Naive thymus-derived CD4-positive, alpha-beta T cell (primary cell): Measurements from ENCODE around the gene DLL3. TPM values are rescaled to one million over a fixed set of nuclear protein-coding genes. Genes with fewer than 3 reads are reported as not detected.
A peak's percentile ranks its signal among the peaks of the same experiment; 100 is the strongest.

ENCODE experiments used
- ATAC-seq: fragments of 150-1000 bp; cut with Tn5 transposase; 2 replicates; pipeline ENCODE4 v1.10.0; 2021; ENCODE audit warnings: mild to moderate bottlenecking, moderate library complexity
- CTCF ChIA-PET: fragments of 350-600 bp; sonication (Branson Sonifier 250); formaldehyde crosslinking; loops from one replicate; lab custom pipeline; 2021; ENCODE audit warnings: antibody characterized with exemption; lab: Charles Lee
- POLR2A ChIA-PET: fragments of 350-600 bp; sonication (Branson Sonifier 250); formaldehyde crosslinking; loops from one replicate; lab custom pipeline; 2021; ENCODE audit warnings: antibody characterized with exemption, inconsistent platforms; lab: Charles Lee
- DNase-seq, 9 donors: peaks; one replicate each; pipeline versions ENCODE4 v3.0.0 to v3.0.0-alpha.2; 2020 to 2022; ENCODE audit warnings: mixed read lengths in 1 of 9
- H3K27ac ChIP-seq: one replicate; pipeline ENCODE4 v1.7.0; 2013; ENCODE audit warnings: mild to moderate bottlenecking, low read depth, low read length, moderate library complexity
- H3K27me3 ChIP-seq, 2 donors: one replicate each; pipeline ENCODE4 v1.7.0; 2013; ENCODE audit warnings: low read length in 2 of 2, mild to moderate bottlenecking in 2 of 2, moderate library complexity in 2 of 2; ENCODE audit not compliant: control insufficient read depth in 2 of 2, insufficient read depth in 2 of 2
- H3K36me3 ChIP-seq, 3 experiments: 1 replicate in 2 of 3; 2 replicates in 1 of 3; pipeline ENCODE4 v1.7.0; 2013; ENCODE audit warnings: low read length in 3 of 3, mild to moderate bottlenecking in 3 of 3, moderate library complexity in 1 of 3; ENCODE audit not compliant: insufficient read depth in 3 of 3, control insufficient read depth in 2 of 3
- H3K4me1 ChIP-seq, 2 donors: one replicate each; pipeline ENCODE4 v1.7.0; 2013; ENCODE audit warnings: low read length in 2 of 2, mild to moderate bottlenecking in 2 of 2, moderate library complexity in 1 of 2; ENCODE audit not compliant: control insufficient read depth in 2 of 2, insufficient read depth in 2 of 2
- H3K4me3 ChIP-seq: 2 replicates; pipeline ENCODE4 v1.7.0; 2013; ENCODE audit warnings: mild to moderate bottlenecking, low read length
- H3K9me3 ChIP-seq, 3 experiments: 1 replicate in 2 of 3; 2 replicates in 1 of 3; pipeline ENCODE4 v1.7.0; 2013; ENCODE audit warnings: low read length in 3 of 3; ENCODE audit not compliant: control insufficient read depth in 2 of 3
- H3K27ac Mint-ChIP-seq, 9 donors: one replicate each; pipeline ENCODE4 v1.8.0; 2020 to 2022; ENCODE audit warnings: mixed read lengths in 9 of 9, mild to moderate bottlenecking in 8 of 9, moderate library complexity in 5 of 9, inconsistent platforms in 2 of 9
- H3K27me3 Mint-ChIP-seq, 5 donors: one replicate each; pipeline ENCODE4 v1.8.0; 2021 to 2022; ENCODE audit warnings: mixed read lengths in 5 of 5, mild to moderate bottlenecking in 1 of 5
- H3K36me3 Mint-ChIP-seq, 5 donors: one replicate each; pipeline ENCODE4 v1.8.0; 2020 to 2022; ENCODE audit warnings: mixed read lengths in 5 of 5, mild to moderate bottlenecking in 3 of 5, inconsistent platforms in 1 of 5
- H3K4me1 Mint-ChIP-seq, 7 donors: one replicate each; pipeline ENCODE4 v1.8.0; 2020 to 2022; ENCODE audit warnings: mixed read lengths in 7 of 7, mild to moderate bottlenecking in 3 of 7, inconsistent platforms in 1 of 7
- H3K4me3 Mint-ChIP-seq, 10 donors: one replicate each; pipeline ENCODE4 v1.8.0; 2020 to 2022; ENCODE audit warnings: mild to moderate bottlenecking in 10 of 10, mixed read lengths in 10 of 10, moderate library complexity in 6 of 10, inconsistent platforms in 2 of 10
- H3K9me3 Mint-ChIP-seq, 11 donors: one replicate each; pipeline ENCODE4 v1.8.0; 2020 to 2022; ENCODE audit warnings: mixed read lengths in 11 of 11, mild to moderate bottlenecking in 4 of 11, inconsistent platforms in 1 of 11, moderate library complexity in 1 of 11
- intact Hi-C, 2 donors: fragments of 100-400 bp; cut with micrococcal nuclease; formaldehyde crosslinking; loops; one replicate each; pipeline ENCODE4 v1.15.1; 2023
- polyA plus RNA-seq, 2 donors: library from polyadenylated mRNA; unstranded; fragments of 300-500 nt; fragmentation: Illumina TruSeq; gene quantifications; one replicate each; pipeline ENCODE4 v1.2.3, GENCODE V29; 2021
- total RNA-seq, 6 experiments: library from RNA in 5 of 6; stranded (reverse) in 5 of 6; gene quantifications; 1 replicate in 5 of 6; 2 replicates in 1 of 6; pipeline ENCODE4 v1.2.3 and lab custom pipeline; 2021 to 2026

DLL3 gene
- total and polyA plus RNA-seq, 7 experiments from 2014 or later, result 0.08 to 0.22 (median 0.13) TPM; not detected in 3

DNA sequence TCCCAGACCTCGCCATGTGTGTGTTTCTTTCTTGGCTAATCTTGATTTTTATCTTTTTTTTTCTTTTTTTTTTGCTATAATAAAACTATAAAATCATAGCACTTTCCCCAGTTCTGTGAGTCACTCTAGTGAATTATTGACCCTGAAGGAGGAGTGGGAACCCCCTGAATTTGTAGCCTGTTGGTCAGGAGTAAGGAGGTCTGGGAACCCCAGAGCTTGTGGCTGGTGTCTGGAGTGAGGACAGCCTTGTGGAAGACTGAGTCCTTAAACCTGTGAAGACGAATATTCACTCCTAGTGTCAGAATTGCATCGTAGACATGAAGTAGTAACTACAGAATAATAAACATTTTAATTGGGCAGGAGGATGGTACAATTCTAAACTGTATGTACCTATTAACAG, 26.5 kb downstream of the DLL3 start:
- no peaks in the 10 kb centered on the region for H3K27me3 Mint-ChIP-seq
- DNase-seq, result no peak
- ChIA-PET CTCF (interaction anchor here (0.7 kb wide), 1 partner anchor 85 kb away, joined by 3 read pairs; no protein-coding TSS in a partner anchor), POLR2A (interaction anchor here (0.6 kb wide), 2 partner anchors 11 to 130 kb away, joined by 3 to 5 read pairs; no protein-coding TSS in a partner anchor)
- no peaks in the 10 kb centered on the region for H3K4me1 ChIP-seq
- H3K4me1 Mint-ChIP-seq, result peaks cover 5 to 9% (median 6%) of the 10 kb centered on the region in 7 donors
- peaks cover 0 to 5% (median 4%) of the 10 kb centered on the region in 5 donors for H3K36me3 Mint-ChIP-seq
- H3K9me3 ChIP-seq, result no peaks in the 10 kb centered on the region
- H3K9me3 Mint-ChIP-seq, result no peaks in the 10 kb centered on the region
- H3K27ac ChIP-seq, result no peak overlapping the region
- intact Hi-C loops, result no loop called here
- no peak for ATAC-seq
- H3K4me3 ChIP-seq, result no peak overlapping the region
- no peak overlapping the region for H3K4me3 Mint-ChIP-seq
- H3K36me3 ChIP-seq, result no peaks in the 10 kb centered on the region
- H3K27me3 ChIP-seq, result no peaks in the 10 kb centered on the region
- H3K27ac Mint-ChIP-seq, result no peak overlapping the region

DNA sequence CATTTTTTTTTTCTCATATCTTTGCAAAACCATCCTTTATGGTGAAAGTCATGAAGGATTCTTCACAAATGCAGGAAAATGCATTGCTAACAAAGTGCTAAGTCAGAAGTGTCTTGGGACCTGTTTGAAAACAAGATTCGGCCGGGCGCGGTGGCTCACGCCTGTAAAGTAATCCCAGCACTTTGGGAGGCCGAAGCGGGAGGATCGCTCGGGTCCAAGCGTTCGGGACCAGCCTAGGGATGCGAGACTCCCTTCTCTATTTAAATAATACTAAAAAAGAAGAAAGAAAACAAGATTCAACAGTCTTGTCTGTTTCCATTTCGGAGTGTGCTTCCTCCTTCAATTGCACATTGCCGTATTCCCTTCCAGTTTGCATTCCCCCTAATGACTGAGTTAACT, 33.1 kb downstream of the DLL3 start:
- H3K27me3 Mint-ChIP-seq, result no peaks in the 10 kb centered on the region
- Histone ChIP-seq H3K4me3 (peak overlapping the region; percentile 92), H3K27ac (peak overlapping the region; percentile 82), H3K27me3 (no peaks in the 10 kb centered on the region), H3K4me1 (peaks cover 9 to 15% of the 10 kb centered on the region in 2 donors), H3K9me3 (no peaks in the 10 kb centered on the region), H3K36me3 (peaks cover 0 to 4% (median 0%) of the 10 kb centered on the region in 3 experiments)
- ChIA-PET POLR2A (interaction anchor here (1.0 to 2.5 kb wide), 8 partner anchors 13 to 409 kb away, joined by 3 to 15 read pairs (median 7); partner anchors contain the start of genes PLEKHG2, RPS16 and SUPT5H), CTCF (interaction anchor here (0.6 to 4.2 kb wide), 6 partner anchors 19 to 133 kb away, joined by 3 to 24 read pairs (median 3); no protein-coding TSS in a partner anchor)
- peaks cover 16 to 49% (median 28%) of the 10 kb centered on the region in 7 donors for H3K4me1 Mint-ChIP-seq
- peak overlapping the region; percentile 33 to 95 (median 86) for H3K27ac Mint-ChIP-seq
- H3K4me3 Mint-ChIP-seq, result peak overlapping the region; percentile 87 to 96 (median 92)
- H3K9me3 Mint-ChIP-seq, result no peaks in the 10 kb centered on the region
- ATAC-seq (no peak), DNase-seq (no peak)
- intact Hi-C loops, result loop anchor here (1.0 to 5.0 kb wide), 17 partner anchors 8 to 480 kb away; partner anchors contain the start of genes MED29 (in 2 of the 2), PAF1 (in 2 of the 2), PLEKHG2 (in 2 of the 2) and TIMM50 (in 2 of the 2)
- peaks cover 0 to 7% (median 4%) of the 10 kb centered on the region in 5 donors for H3K36me3 Mint-ChIP-seq

DNA sequence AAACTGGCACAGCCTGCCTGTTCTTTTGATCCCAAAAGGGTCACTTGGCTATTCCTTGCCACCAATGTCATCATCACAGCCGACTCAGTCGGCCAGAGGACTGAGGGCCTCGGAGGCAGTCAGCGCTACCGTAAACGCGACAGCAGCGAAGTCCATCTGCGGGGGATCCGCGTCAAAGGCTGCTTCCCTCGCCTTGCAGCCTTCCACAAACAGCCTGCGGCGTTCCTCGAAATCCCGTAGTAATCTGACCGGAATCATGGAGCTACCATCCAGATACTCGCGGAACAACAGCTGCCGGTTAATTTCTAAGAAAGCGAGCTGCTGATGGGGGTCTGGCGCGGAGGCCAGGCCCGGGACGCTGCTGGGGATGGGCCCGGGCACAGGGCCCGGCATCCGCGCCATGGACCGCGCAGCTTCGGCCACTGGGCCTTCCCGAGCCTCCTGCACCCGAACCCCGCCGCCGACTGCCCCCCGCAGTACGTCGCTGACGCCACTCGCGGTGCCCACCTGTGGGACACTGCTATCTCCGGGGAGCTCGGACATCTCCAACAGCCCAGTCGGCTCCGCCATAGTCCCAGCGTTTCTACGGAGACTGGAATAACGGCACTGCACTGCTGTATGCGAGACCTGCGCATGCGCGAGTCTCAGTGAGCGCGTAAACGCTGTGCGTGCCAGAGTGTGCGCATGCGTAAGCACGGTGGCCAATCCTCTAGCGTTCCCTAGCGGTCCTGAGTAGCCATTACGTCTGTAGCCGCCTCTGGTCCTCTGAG, 33.7 kb downstream of the DLL3 start, which contains the start of gene EID2B:
Gene EID2B, minus strand, starts transcription at position 620 of the 770 bp plus-strand sequence. Its CDS starts 50 bp downstream, at position 570.
- intact Hi-C loops, result loop anchor here (1.0 to 5.0 kb wide), 17 partner anchors 8 to 480 kb away; partner anchors contain the start of genes MED29 (in 2 of the 2), PAF1 (in 2 of the 2), PLEKHG2 (in 2 of the 2) and TIMM50 (in 2 of the 2)

DNA sequence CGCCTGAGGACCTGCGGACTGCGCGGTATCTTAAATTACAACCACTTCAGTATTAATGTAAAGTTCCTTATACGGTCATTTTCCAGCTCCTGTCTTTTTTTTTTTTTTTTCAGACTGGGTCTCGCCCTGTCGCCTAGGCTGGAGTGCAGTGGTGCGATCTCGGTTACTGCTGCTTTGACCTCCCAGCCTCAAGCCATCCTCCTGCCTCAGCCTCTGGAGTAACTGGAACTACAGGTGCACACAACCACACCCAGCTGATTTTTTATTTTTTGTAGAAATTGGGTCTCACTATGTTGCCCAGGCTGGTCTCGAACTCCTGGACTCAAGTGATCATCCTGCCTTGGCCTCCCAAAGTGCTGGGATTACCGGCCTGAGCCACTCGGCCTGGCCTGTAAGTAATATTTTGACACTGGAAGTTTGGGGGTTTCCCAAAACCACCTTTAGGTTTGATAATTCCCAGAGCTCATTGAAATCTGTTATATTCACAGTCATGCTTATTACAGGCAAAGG, 34.3 kb downstream of the DLL3 start:
- intact Hi-C loops, result loop anchor here (2.0 to 5.0 kb wide), 6 partner anchors 142 to 481 kb away; partner anchors contain the start of genes MED29 (in 1 of the 2), PAF1 (in 1 of the 2) and SAMD4B (in 1 of the 2)
- ATAC-seq, result peak; percentile 3
- Mint-ChIP-seq H3K9me3 (no peaks in the 10 kb centered on the region), H3K4me3 (peak overlapping the region; percentile 87 to 96 (median 92)), H3K36me3 (peaks cover 0 to 9% (median 4%) of the 10 kb centered on the region in 5 donors), H3K27me3 (no peaks in the 10 kb centered on the region), H3K27ac (peak overlapping the region; percentile 46 to 95 (median 92)), H3K4me1 (peaks cover 24 to 61% (median 38%) of the 10 kb centered on the region in 7 donors)
- H3K4me1 ChIP-seq, result peaks cover 11 to 21% of the 10 kb centered on the region in 2 donors
- CTCF ChIA-PET, result interaction anchor here (1.1 to 4.2 kb wide), 9 partner anchors 11 to 411 kb away, joined by 3 to 26 read pairs (median 5); no protein-coding TSS in a partner anchor
- peak overlapping the region; percentile 82 for H3K27ac ChIP-seq
- no peaks in the 10 kb centered on the region for H3K9me3 ChIP-seq
- H3K27me3 ChIP-seq, result no peaks in the 10 kb centered on the region
- POLR2A ChIA-PET, result interaction anchor here (0.6 to 2.5 kb wide), 12 partner anchors 11 to 412 kb away, joined by 3 to 15 read pairs (median 7); partner anchors contain the start of genes RPS16 and SUPT5H
- H3K4me3 ChIP-seq, result peak overlapping the region; percentile 92
- peaks cover 0 to 4% (median 0%) of the 10 kb centered on the region in 3 experiments for H3K36me3 ChIP-seq
- DNase-seq, result no peak

More for the DNA sequence above, 33.7 kb downstream of the DLL3 start, which contains the start of gene EID2B:
- CTCF ChIA-PET, result interaction anchor here (0.6 to 4.2 kb wide), 11 partner anchors 12 to 570 kb away, joined by 3 to 26 read pairs (median 3); no protein-coding TSS in a partner anchor
- peak; percentile 99 for ATAC-seq
- Mint-ChIP-seq H3K36me3 (peaks cover 0 to 9% (median 4%) of the 10 kb centered on the region in 5 donors), H3K4me1 (peaks cover 20 to 55% (median 32%) of the 10 kb centered on the region in 7 donors), H3K27ac (peak within 1 kb of the TSS; percentile 74 to 95 (median 92)), H3K27me3 (no peaks in the 10 kb centered on the region), H3K9me3 (no peaks in the 10 kb centered on the region), H3K4me3 (peak within 1 kb of the TSS; percentile 87 to 96 (median 92))
- H3K36me3 ChIP-seq, result peaks cover 0 to 4% (median 0%) of the 10 kb centered on the region in 3 experiments
- peaks cover 9 to 15% of the 10 kb centered on the region in 2 donors for H3K4me1 ChIP-seq
- peak; percentile 91 to 95 (median 93) for DNase-seq
- POLR2A ChIA-PET, result interaction anchor here (0.6 to 2.5 kb wide), 11 partner anchors 13 to 410 kb away, joined by 3 to 15 read pairs (median 7); partner anchors contain the start of genes PLEKHG2, RPS16 and SUPT5H
- H3K27ac ChIP-seq, result peak within 1 kb of the TSS; percentile 82
- H3K9me3 ChIP-seq, result no peaks in the 10 kb centered on the region
- H3K4me3 ChIP-seq, result peak within 1 kb of the TSS; percentile 92
- no peaks in the 10 kb centered on the region for H3K27me3 ChIP-seq

DNA sequence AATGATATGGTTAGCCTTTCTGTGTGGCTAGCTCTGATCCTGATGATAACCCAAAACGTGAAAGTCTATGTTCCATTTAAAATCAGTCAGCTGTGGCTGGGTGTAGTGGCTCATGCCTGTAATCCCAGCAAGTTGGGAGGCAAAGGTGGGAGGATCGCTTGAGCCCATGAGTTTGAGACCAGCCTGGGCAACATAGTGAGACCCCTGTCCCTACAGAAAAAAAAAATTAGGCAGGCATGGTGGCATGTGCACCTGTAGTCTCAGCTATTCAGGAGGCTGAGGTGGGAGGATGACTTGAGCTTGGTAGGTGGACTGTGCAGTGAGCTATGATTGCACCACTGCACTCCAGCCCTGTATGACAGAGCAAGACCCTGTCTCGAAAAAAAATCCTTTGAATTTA, 35.0 kb downstream of the DLL3 start:
- H3K27me3 ChIP-seq, result no peaks in the 10 kb centered on the region
- peaks cover 27 to 62% (median 39%) of the 10 kb centered on the region in 7 donors for H3K4me1 Mint-ChIP-seq

More for the DNA sequence above, 35.0 kb downstream of the DLL3 start:
- H3K4me3 ChIP-seq, result no peak overlapping the region
- POLR2A ChIA-PET, result interaction anchor here (1.0 to 2.5 kb wide), 6 partner anchors 11 to 413 kb away, joined by 3 to 13 read pairs (median 8); partner anchors contain the start of genes RPS16 and SUPT5H
- H3K36me3 ChIP-seq, result peaks cover 0 to 4% (median 0%) of the 10 kb centered on the region in 3 experiments
- Mint-ChIP-seq H3K9me3 (no peaks in the 10 kb centered on the region), H3K36me3 (peaks cover 0 to 8% (median 4%) of the 10 kb centered on the region in 5 donors), H3K27ac (no peak overlapping the region), H3K27me3 (no peaks in the 10 kb centered on the region), H3K4me3 (no peak overlapping the region)
- no peaks in the 10 kb centered on the region for H3K9me3 ChIP-seq
- no peak for DNase-seq
- no peak for ATAC-seq
- no peak overlapping the region for H3K27ac ChIP-seq
- H3K4me1 ChIP-seq, result peaks cover 19 to 25% of the 10 kb centered on the region in 2 donors
- intact Hi-C loops, result loop anchor here (2.0 to 5.0 kb wide), 6 partner anchors 143 to 481 kb away; partner anchors contain the start of genes MED29 (in 1 of the 2), PAF1 (in 1 of the 2) and SAMD4B (in 1 of the 2)
- CTCF ChIA-PET, result interaction anchor here (0.8 to 4.2 kb wide), 10 partner anchors 10 to 411 kb away, joined by 3 to 26 read pairs (median 6); no protein-coding TSS in a partner anchor
